ENCODE measurements around the gene C14orf180.

The C14orf180 gene

GRCh38 chr14:104604458-104605449 is 25.2 kb downstream of the C14orf180 start, which contains the start of gene TMEM179:
Gene TMEM179 (minus strand): TSS chr14:104604772. CDS start chr14:104604741, 31 bp downstream.
- Histone ChIP-seq H3K27ac (ENCODE audit: low read length) (no peak within 1 kb of the TSS), H4K20me1 (ENCODE audit: insufficient read depth, low read length) (no peaks in the 10 kb centered on the region), H3K4me1 (ENCODE audit: low read length) (no peaks in the 10 kb centered on the region), H3K9me3 (replicated peaks; ENCODE audit: insufficient read depth, low read length) (no peaks in the 10 kb centered on the region), H3K4me3 (ENCODE audit: low read length) (no peak within 1 kb of the TSS), H3K4me2 (ENCODE audit: low read depth, low read length) (no peak within 1 kb of the TSS), H3K36me3 (replicated peaks; ENCODE audit: insufficient read depth, low read length) (no peaks in the 10 kb centered on the region), H3K9me2 (replicated peaks; ENCODE audit: insufficient read depth, low read length) (no peaks in the 10 kb centered on the region), H2AFZ (ENCODE audit: low read length) (no peak within 1 kb of the TSS), H3F3A (ENCODE audit: insufficient read depth, low read length) (no peaks in the 10 kb centered on the region), H3K27me3 (replicated peaks; ENCODE audit: insufficient read depth, low read length) (peaks cover 15% of the 10 kb centered on the region; the same call in 1 of the 2 replicates), H3K9ac (ENCODE audit: low read length) (no peak within 1 kb of the TSS), H3K79me2 (ENCODE audit: low read length) (no peaks in the 10 kb centered on the region)
- TF ChIP-seq CTCF (IDR thresholded peaks at IDR 0.05; ENCODE audit: low read length) (no peak), EZH2 (optimal IDR thresholded peaks at IDR 0.05; ENCODE audit: low read depth, low read length) (no peak), EZH2phosphoT487 (IDR thresholded peaks at IDR 0.05; ENCODE audit: low read length) (no peak)
- no peak for DNase-seq

GRCh38 chr14:104609666-104610065 is 30.1 kb downstream of the C14orf180 start:
- H3K4me1 ChIP-seq (ENCODE audit: low read length): no peaks in the 10 kb centered on the region
- H3K27me3 ChIP-seq (replicated peaks; ENCODE audit: insufficient read depth, low read length): peaks cover 22% of the 10 kb centered on the region
- no peaks in the 10 kb centered on the region for H3K79me2 ChIP-seq (ENCODE audit: low read length)
- DNase-seq: no peak
- no peak for TF ChIP-seq EZH2 (optimal IDR thresholded peaks at IDR 0.05; ENCODE audit: low read depth, low read length)
- no peak for TF ChIP-seq EZH2phosphoT487 (IDR thresholded peaks at IDR 0.05; ENCODE audit: low read length)
- no peak for TF ChIP-seq CTCF (IDR thresholded peaks at IDR 0.05; ENCODE audit: low read length)
- no peak overlapping the region for H3K4me3 ChIP-seq (ENCODE audit: low read length)
- no peaks in the 10 kb centered on the region for H3K9me3 ChIP-seq (replicated peaks; ENCODE audit: insufficient read depth, low read length)
- H3K9ac ChIP-seq (ENCODE audit: low read length): no peak overlapping the region
- no peaks in the 10 kb centered on the region for H3F3A ChIP-seq (ENCODE audit: insufficient read depth, low read length)
- H3K27ac ChIP-seq (ENCODE audit: low read length): no peak overlapping the region
- no peaks in the 10 kb centered on the region for H3K36me3 ChIP-seq (replicated peaks; ENCODE audit: insufficient read depth, low read length)
- no peak overlapping the region for H3K4me2 ChIP-seq (ENCODE audit: low read depth, low read length)
- H3K9me2 ChIP-seq (replicated peaks; ENCODE audit: insufficient read depth, low read length): no peaks in the 10 kb centered on the region
- no peak overlapping the region for H2AFZ ChIP-seq (ENCODE audit: low read length)
- H4K20me1 ChIP-seq (ENCODE audit: insufficient read depth, low read length): no peaks in the 10 kb centered on the region

GRCh38 chr14:104610749-104611310 is 31.3 kb downstream of the C14orf180 start:
- no peaks in the 10 kb centered on the region for H3F3A ChIP-seq (ENCODE audit: insufficient read depth, low read length)
- H3K27me3 ChIP-seq (replicated peaks; ENCODE audit: insufficient read depth, low read length): peaks cover 22% of the 10 kb centered on the region

More at GRCh38 chr14:104610749-104611310, 31.3 kb downstream of the C14orf180 start:
- Histone ChIP-seq H4K20me1 (ENCODE audit: insufficient read depth, low read length) (no peaks in the 10 kb centered on the region), H3K79me2 (ENCODE audit: low read length) (no peaks in the 10 kb centered on the region), H3K9me2 (replicated peaks; ENCODE audit: insufficient read depth, low read length) (no peaks in the 10 kb centered on the region), H3K9ac (ENCODE audit: low read length) (no peak overlapping the region), H3K9me3 (replicated peaks; ENCODE audit: insufficient read depth, low read length) (no peaks in the 10 kb centered on the region), H3K4me2 (ENCODE audit: low read depth, low read length) (no peak overlapping the region), H3K27ac (ENCODE audit: low read length) (no peak overlapping the region), H3K36me3 (replicated peaks; ENCODE audit: insufficient read depth, low read length) (no peaks in the 10 kb centered on the region), H3K4me3 (ENCODE audit: low read length) (no peak overlapping the region), H3K4me1 (ENCODE audit: low read length) (no peaks in the 10 kb centered on the region), H2AFZ (ENCODE audit: low read length) (no peak overlapping the region)
- TF ChIP-seq CTCF (IDR thresholded peaks at IDR 0.05; ENCODE audit: low read length) (no peak), EZH2phosphoT487 (IDR thresholded peaks at IDR 0.05; ENCODE audit: low read length) (no peak), EZH2 (optimal IDR thresholded peaks at IDR 0.05; ENCODE audit: low read depth, low read length) (no peak)
- DNase-seq: no peak

Data from MM.1S (cell line).